HG02981 (cell line): ENCODE results near the gene TREH.
"Not testable (repeated sequence)": the region's sequence is repeated elsewhere in the genome, so short reads cannot be mapped to it uniquely, and the experiment has no call there.

Experiments used
- ATAC-seq: cut with Tn5 transposase; IDR thresholded peaks from one replicate; pipeline ENCODE4 v1.9.1; 2021; ENCODE audit warnings: mild to moderate bottlenecking, moderate library complexity; ENCODE audit not compliant: unreplicated experiment

Gene TREH

DNA sequence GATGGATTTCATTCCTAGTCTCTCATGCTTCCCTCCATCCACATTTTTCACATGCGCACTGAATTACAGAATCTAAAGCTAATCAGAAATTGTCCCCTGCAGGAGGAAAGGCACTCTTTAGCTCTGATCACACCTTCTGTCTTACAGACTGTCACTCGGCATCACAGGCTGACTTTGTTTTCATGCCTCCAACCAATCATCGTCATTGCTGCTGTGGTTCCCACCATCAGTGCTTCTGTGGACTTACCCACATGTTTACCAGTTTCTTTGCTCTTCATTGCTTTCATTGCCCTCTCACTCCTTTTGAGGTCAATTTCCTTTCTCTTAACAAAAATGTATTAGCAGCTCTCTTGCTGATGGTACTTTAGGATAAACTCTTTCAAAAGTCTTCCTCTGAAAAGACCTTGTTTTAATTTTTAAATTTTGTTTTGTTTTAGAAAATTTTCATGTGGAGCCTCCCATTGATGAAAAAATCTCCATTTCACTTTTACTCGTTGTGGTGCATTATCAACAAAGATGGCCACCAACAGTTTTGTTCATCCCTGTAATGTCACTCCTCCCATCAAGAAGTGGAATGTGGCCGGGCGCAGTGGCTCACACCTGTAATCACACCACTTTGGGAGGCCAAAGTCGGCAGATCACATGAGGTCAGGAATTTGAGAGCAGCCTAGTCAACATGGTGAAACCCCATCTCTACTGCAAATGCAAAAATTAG lies 20.2 kb upstream of the TREH start:
- no peak for ATAC-seq

DNA sequence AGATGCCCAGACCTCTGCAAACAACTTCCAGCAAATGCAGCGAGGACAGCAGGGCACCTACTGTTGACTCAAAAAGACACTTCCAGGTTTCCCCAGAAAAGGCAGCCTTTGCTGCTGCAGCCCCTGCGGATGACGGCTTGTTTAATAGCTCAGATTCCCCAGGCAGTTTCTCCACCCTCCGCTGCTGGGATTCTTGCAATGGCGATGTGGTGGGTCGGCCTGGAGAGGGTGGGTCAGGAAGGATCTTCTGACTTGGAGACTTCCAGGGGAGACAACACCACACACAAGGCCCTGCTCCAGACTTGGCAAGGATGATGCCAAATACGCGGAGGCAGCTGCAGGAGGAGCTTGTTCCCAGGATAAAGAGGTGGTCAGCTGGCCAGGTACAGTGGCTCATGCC lies 17.9 kb upstream of the TREH start:
- no peak for ATAC-seq

DNA sequence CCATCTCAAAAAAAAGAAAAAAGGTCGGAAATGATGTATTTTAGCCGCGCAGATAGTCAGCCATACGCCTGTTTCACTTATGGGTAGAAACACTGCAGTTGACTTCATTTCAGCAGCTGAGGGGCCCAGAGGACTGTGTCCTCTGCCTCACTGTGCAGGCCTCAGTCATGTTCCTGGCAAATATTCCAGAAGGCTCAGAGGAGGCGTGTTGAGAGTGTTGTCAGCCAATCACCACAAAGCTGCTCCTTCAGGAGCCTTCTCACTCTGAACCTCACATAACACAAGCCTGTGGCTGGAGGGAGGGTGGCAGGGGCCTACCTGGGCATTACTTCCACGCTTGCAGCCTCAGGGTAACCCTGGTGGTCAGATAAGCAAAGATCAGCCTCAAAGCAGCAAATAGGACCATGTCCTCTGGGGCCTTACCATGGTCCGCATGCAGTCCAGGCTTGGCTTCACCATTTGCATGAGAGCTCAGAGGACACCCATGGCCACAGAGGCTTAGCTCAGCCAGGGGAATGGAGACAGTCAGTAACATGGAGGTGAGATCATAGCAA lies 17.3 kb upstream of the TREH start:
- ATAC-seq, result no peak

DNA sequence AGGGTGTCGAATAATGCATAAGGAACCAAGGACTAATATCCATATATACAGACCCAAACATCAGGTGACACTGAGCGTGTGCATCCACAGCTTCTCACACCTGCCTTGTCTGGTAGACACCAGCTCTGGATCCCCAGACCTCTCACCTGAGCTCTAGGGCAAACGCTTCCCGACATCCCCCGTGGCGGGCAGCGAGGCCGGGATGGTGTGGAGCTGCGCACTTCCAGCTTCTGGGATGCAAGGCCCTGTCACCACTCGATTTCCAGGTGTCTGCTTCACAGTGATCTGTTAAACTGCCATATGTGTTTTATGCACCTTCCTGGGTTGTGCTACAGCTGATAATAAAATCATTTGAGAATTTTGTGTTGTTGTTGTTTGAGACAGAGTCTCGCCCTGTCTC lies 15.3 kb upstream of the TREH start:
- ATAC-seq, result no peak

DNA sequence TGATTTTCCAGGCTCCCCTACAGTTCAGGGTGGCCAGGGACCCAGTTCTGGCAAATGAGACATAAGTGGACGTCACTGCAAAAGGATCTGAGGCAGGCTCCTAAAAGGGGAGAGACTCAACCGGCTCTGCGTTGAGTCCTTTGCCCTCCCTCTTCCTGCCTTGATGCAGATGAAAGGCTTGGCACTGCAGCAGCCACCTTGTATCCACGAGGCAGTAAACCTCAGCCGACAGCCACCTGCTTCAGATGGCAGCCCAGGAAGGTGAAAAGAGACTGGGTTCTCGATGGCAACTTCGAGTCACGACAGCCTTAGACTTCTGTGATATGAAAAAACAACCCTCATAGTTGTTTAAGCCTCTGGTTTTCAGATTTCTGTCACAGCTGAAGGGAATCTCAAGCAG lies 14.7 kb upstream of the TREH start:
- ATAC-seq, result no peak

DNA sequence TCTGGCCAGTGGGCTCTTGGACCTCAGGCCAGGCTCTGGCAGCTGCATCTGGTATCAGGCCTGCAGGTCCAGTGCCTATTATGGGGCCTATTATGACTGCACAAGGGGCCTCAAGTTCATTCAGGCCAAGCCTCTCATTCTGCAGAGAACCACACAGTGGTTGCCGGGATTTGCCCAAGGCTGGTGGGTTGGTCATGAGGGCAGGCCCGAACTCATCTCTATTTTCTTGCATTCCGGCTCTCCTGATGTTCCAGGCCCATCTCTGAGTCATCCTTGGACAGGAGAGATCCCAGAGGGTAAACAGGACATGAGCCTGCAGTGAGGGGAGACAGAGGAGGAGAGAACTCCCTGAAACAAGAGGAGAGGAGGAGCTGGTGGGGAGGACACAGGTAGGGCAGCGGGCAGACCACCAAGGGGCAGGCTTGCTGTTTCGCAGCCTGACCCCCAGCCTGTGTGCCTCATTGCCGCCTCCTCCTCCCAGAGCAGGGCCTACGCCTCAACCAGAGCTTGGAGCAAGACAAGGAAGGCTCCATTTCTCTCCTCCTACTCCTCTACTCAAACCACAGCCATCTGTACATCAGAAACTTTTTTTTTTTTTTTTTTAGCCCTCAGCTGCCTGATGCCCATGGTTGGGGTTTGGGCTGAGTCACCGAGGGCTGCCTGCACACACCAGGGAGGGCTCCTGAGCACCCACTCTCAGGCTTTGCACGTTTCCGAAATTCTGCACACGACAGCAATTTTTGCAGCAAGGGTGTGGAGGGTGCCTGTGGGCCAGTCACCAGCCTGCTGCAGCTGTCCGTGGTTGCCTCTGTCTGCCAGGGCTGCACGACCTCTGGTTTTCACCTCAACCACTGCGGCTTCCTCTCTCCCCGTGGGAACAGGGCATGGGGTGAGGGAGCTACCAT lies 12.7 kb upstream of the TREH start:
- no peak for ATAC-seq

DNA sequence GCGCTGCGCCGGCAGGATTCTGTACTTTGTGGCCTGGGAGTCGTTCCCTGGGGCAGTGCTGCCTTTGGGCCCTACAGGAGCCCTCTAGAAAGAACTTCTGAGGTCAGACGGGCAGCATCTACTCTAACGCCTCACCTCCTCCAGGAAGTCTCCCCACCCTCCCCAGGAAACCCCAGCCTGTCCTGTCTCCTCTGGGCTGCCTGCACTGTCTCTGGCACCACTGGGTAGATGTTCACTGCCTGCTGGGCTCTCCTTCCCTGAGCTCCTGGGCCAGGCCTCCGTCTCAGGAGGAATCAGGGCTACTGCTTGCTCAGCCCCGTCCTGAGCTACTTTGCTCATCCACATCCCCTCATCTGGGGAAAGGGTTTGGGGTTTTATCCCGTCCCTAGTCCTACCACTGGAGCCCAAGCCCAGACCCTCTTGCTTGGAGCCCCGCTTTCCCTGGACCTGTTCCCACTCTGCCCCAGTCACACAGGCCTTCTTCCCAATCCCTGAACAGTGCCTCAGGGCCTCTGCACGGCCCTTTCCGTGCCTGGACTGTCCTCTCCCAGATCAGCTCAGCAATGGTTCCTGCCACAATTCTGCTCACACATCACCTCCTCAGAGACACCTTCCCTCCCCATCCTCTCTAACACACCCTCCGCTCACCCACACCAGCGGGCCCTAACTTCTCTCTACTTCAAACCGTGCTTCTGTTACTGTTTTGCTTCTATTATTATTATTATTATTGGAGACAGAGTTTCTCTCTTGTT lies 11.3 kb upstream of the TREH start:
- ATAC-seq, result no peak

DNA sequence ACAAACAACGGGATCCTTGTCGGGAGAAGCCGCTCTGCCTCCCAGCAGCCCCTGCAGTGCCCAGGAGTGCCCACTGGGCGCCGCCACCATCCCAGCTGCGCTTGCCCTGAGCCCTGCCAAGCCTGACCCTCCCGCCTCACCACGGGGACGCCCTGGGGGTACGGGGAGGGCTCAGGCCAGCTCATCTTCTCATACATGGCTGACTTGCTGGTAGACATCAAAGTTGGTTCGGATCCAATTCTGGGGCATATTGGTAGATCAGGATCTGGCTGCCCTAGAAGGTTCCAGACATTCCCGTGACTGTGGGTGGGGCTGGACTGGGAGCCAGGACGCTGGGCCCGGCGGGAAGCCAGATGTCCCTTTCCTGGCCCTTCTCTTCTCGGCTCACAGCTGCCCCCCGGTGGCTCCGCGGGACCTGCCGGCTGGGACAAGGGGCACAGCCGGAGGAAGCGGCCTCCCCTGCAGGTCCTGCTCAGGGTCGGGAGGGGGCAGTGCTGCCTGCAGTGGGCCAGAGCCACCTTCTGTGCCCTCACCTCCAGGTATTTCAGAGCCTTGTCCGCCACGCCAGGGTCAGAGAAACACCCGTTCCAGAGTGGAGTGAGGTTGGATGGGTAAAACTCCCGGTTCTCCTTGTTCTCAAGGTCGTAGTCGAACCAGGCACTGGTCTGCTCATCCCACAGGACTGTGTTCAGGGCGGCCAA lies 10.6 kb upstream of the TREH start:
- peak; percentile 71 for ATAC-seq

DNA sequence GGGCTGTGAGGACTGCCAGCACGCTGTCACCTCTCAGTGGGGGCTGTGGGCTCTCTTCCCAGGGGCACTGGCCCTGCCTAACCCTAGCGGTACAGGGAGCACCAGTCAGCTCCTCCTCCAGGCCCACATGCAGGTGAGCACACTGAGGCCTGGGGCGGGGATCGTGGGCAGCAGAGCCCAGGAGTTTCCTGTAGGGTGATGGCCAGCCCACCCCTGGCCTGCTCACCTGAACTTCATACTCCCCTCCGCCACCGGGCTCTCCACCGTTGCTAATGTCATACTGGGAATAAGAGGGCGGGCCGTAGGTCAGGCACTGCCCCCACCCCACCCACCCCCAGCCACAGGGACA lies 10.0 kb upstream of the TREH start:
- no peak for ATAC-seq

DNA sequence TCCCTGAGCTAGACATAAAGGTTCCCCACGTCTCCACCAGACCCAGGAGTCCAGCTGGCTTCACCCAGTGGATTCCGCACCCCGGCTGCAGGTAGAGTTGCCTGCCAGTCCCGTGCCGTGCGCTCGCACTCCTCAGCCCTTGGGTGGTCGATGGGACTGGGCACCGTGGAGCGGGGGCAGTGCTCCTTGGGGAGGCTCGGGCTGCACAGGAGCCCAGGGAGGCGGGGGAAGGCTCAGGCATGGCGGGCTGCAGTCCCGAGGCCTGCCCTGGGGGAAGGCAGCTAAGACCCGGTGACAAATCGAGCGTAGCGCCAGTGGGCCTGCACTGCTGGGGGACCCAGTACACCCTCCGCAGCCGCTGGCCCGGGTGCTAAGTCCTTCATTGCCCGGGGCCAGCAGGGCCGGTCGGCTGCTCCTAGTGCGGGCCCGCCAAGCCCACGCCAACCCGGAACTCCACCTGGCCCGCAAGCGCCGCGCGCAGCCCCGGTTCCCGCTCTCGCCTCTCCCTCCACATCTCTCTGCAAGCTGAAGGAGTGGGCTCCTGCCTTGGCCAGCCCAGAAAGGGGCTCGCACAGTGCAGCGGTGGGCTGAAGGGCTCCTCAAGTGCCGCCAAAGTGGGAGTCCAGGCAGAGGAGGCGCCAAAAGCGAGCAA lies 9.5 kb upstream of the TREH start:
- no peak for ATAC-seq

DNA sequence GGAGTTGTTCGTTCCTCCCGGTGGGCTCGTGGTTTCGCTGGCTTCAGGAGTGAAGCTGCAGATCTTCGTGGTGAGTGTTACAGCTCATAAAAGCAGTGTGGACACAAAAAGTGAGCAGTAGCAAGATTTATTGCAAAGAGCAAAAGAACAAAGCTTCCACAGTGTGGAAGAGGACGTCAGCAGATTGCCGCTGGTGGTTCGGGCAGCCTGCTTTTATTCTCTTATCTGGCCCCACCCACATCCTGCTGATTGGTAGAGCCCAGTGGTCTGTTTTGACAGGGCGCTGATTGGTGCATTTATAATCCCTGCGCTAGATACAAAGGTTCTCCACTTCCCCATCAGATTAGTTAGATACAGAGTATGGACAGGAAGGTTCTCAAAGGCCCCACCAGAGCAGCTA lies 8.9 kb upstream of the TREH start:
- ATAC-seq, result not testable (repeated sequence)

DNA sequence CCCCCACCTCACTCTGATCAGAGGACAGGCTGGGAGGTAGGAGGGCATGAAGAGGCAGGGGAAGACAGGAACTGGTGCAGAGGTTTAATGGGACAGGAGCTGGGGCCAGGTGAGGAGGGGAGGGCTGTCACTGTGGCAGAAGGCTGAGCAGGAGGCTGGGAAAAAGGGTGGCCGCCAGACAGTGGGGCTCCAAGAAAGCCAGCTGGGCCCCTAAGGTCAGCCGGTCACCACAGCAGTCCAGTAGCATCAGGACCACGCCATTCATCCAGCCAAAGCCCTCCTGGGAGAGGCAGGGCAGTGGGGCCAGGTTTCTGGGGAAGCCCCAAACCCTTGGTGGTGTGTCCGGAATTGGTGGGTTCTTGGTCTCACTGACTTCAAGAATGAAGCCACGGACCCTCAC lies 8.5 kb upstream of the TREH start:
- no peak for ATAC-seq

DNA sequence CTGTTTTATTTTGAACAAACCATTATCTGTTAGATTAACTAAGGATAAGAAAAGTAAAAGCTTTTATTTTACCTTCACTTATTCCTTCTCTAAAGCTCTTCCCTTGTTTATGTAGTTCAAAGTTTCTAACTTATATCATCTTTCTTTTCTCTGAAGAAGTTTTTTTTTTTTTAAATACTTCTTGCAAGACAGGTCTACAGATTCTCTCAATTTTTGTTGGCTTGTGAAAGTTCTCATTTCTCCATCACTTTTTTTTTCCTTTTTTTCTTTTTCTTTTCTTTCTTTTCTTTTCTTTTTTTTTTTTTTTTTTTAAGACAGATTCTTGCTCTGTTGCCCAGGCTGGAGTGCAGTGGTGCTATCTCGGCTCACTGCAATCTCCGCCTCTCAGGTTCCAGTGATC lies 4.7 kb upstream of the TREH start:
- ATAC-seq, result no peak

DNA sequence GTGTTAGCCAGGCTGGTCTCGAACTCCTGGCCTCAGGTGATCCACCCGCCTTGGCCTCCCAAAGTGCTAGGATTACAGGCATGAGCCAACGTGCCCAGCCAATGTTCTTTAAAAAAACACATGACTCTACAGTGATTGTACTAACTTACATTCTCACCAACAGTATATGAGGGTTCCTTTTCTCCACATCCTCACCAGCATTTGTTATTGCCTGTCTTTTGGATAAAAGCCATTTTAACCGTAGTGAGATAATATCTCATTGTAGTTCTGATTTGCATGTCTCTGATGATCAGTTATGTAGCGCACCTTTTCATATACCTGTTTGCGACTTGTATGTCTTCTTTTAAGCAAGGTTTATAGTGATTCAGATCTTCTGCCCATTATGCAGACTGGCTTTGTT lies 3.5 kb upstream of the TREH start:
- not testable (repeated sequence) for ATAC-seq

DNA sequence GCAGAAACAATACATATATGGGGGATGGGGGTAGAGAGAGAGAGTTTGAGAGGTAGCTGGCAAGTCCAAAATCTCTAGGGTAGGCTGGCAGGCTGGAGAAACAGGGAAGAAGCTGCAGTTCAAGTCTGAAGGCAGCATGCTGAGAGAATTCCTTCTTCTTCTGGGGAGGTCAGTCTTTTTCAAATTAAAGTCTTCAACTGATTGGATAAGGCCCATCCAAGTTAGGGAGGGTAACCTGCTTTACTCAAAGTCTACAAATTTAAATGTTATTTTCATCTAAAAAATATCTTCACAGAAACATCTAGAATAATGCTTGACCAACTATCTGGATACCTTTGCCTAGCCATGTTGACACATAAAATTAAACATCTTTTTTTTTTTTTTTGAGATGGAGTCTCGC lies 2.9 kb upstream of the TREH start:
- ATAC-seq, result no peak

DNA sequence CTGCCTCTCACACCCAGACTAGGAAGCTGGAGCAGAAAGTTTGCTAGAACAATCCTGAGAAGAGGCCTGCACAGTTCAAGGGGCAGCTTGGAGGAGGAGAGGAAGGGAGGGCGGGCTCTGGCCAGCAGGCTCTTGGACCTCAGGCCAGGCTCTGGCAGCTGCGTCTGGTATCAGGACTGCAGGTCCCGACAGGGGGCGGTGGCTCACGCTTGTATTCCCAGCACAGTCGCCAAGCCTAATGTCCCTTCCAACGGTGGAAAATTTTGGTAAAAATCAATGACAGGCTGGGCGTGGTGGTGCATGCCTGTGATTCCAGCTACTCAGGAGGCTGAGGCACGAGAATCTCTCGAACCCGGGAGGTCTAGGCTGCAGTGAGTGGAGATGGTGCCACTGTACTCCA lies 542 bp downstream of the TREH start:
- not testable (repeated sequence) for ATAC-seq

DNA sequence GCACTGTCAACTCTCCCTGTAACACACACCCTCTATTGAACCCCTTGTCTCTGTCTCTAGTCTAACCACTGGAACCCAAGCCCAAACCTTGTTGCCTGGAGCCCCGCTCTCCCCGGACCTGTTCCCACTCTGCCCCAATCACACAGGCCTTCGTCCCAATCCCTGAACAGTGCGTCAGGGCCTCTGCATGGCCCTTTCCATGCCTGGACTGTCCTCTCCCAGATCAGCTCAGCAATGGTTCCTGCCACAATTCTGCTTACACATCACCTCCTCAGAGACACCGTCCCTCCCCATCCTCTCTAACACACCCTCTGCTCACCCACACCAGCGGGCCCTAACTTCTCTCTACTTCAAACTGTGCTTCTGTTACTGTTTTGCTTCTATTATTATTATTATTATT lies 1.5 kb downstream of the TREH start:
- ATAC-seq, result no peak

DNA sequence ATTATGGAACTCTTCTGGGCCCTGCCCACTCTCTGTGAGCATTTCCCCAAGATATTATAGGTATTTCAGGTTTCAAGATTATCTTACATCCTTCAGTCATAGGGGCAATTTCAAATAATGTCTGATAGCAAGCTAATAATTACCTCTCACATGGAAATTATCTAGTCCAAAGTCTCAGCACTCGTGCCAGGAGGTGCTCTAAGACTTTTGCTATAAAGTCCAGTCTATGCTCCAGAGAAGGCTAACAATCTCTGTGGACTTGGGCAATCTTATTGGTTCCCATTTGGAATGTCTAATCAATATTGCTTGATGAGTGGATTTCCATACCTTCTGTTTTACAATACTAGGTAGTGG lies 5.4 kb downstream of the TREH start:
- no peak for ATAC-seq

DNA sequence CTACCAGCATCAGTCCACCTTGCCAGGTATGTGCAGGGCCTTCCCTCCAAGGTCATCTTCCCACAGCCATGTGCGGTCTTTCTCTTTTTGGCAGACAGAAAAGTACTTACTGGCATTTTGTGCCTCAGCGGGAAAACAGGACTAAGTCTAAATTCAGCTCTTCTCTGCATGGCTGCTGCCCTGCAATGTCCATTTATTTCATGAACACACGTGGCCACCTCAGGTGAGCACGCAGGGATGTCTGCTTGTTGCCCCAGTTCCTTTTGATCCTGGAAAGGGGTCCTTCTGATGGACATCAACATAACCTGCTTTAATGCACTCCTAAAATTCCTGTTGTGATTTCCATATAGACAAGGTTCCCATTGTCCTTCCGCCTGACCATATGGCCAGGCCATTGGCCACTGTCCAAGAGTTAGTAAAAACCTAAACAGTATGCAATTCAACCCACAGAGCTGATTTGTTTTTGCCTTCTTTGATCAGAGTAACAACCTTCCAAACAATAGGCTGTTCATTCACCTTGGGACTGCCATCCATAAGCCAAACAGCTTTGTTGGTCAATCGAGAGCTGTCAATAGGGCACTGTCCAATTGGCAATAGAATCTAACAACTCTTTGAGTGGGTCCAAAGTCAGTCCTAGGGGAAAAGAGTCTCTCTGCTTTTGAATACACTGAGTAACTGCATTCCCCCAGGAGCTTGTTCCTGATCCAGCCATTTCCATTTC lies 5.9 kb downstream of the TREH start:
- no peak for ATAC-seq

DNA sequence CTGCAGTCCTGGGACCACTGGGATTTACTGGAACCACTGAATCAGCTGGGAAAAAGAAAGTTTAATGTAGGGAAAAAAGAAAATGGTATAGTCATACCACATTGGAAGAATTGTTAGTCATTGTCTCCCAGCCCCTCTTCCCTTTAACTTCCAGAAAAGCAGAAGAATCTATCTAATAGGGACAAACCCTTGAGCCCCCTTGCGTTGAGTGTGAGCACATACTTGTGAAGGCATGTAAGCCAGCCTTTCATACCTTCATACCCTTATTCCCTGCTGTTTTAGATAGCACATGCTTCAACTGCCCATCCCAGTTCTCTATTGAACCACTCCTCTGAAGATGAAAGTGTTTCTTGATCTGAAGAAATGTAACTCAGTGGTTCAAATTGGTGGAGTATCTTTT lies 6.6 kb downstream of the TREH start:
- no peak for ATAC-seq
